ENCODE data around the gene FGF4. TPM values are rescaled to one million over a fixed set of nuclear protein-coding genes. Genes with fewer than 3 reads are reported as not detected.

The FGF4 gene
- total and polyA plus RNA-seq, 2 donors (not counting 3 experiments of a cell fraction or from before 2014, with no cell fraction given) = not detected

DNA sequence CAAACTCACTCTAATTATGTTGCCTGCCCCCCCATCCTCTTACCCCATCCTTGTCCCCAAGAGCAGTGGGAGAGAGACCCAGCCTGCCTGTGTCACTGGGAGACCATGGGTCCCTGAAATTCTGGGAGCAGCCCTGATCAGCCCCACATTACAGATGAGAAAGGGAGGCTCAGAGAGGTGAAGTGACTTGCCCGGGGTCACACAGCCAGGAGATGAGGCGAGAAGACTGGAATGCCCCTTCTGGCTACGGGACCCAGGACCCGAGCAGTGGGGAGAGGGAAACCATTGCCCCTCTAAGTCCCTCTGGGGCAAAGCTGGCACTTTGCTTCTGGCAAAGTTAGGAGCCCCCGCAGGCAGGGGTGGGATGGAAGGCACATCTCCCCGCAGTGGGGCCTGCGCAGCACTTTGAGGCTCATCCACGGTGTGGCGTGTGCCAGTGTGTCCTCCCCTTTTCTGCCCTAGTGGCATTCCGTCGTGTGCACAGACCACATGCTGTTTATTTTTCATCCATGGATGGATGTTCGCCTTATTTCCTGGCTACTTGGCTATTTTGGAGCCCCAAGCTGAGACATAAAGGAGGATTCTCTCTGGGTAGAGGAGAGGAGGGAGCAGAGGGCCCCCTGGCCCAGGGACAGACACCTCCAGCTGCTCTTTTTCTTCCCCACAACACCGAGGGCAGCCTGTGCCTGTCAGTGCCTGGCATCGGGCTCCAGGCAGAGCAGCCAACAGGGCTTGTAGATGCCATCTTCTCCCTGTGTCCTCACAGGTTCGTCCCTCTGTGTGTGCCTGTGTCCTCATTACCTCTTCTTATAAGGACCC lies 47.7 kb upstream of the FGF4 start:
- H3K9me1 ChIP-seq (replicated peaks; ENCODE audit: control insufficient read depth, extremely low read depth, insufficient read depth, low read length) = no peaks in the 10 kb centered on the region

DNA sequence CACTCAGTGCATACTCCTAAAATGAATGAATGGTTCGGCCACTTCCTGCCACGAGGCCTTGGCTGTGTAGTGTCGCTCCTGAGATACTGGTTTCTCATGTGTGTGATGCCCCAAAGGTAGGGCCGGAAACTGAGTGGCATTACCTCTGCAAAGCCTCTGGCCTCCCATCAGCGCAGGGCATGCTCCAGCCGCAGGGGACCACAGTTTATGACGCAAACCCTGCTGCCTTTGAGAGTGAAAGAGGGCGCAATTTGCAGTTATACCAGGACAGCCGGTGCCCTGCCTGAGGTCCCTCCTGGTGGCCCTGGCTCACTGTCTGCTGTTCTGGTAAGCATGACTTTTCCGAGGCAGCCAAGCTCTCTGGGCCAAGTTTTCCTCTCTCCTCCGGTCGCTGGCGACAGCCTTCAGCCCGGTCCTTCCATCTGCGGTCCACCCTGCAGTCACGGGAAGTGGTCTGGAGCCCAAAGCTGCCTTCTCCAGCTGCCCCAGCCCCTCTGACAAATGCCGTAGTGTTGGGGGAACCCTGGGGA lies 46.4 kb upstream of the FGF4 start:
- Histone ChIP-seq H3K27ac (ENCODE audit: insufficient read depth, low read depth, low read length) (no peak overlapping the region), H3K4me1 (ENCODE audit: control insufficient read depth, extremely low read depth, insufficient read depth, low read length) (no peaks in the 10 kb centered on the region), H3K36me3 (ENCODE audit: control insufficient read depth in 2 of 2, extremely low read depth in 1 of 2, insufficient read depth in 2 of 2, low read length in 2 of 2) (no peaks in the 10 kb centered on the region), H4K20me1 (replicated peaks; ENCODE audit: control insufficient read depth, extremely low read depth, insufficient read depth, low read length) (no peaks in the 10 kb centered on the region), H2AFZ (ENCODE audit: low read depth, low read length) (no peak overlapping the region), H3K9me1 (replicated peaks; ENCODE audit: control insufficient read depth, extremely low read depth, insufficient read depth, low read length) (no peaks in the 10 kb centered on the region), H3K27me3 (ENCODE audit: control insufficient read depth in 2 of 2, insufficient read depth in 2 of 2, low read length in 2 of 2) (peaks cover 35 to 37% of the 10 kb centered on the region in 2 experiments), H3K9me3 (replicated peaks; ENCODE audit: control insufficient read depth, insufficient read depth, low read length) (no peaks in the 10 kb centered on the region), H3K4me3 (replicated peaks in 1 of 3; ENCODE audit: insufficient read depth in 1 of 3, low read depth in 1 of 3, low read length in 3 of 3) (no peak overlapping the region), H3K9ac (replicated peaks; ENCODE audit: extremely low read depth, insufficient read depth, low read length) (no peak overlapping the region), H3K4me2 (ENCODE audit: insufficient read depth, low read length) (no peak overlapping the region), H3K79me2 (ENCODE audit: control insufficient read depth, insufficient read depth, low read length) (no peaks in the 10 kb centered on the region)
- POLR2A ChIA-PET = no interaction called here
- TF ChIP-seq FOS (IDR thresholded peaks at IDR 0.05; ENCODE audit: borderline replicate concordance, insufficient read depth, low read length) (no peak), JUN (IDR thresholded peaks at IDR 0.05; ENCODE audit: borderline replicate concordance, insufficient read depth, insufficient read length, low read depth) (no peak), POLR2A (IDR thresholded peaks at IDR 0.05; ENCODE audit: low read depth, low read length) (no peak), GATA2 (IDR thresholded peaks at IDR 0.05; ENCODE audit: insufficient read depth, insufficient read length, low read depth, low read length) (no peak), CTCF (IDR thresholded peaks at IDR 0.05; ENCODE audit: extremely low read depth in 1 of 2, insufficient read depth in 1 of 2, low read depth in 1 of 2, low read length in 2 of 2) (no peak), POLR2AphosphoS5 (IDR thresholded peaks at IDR 0.05; ENCODE audit: insufficient read depth, low read depth, low read length) (no peak), EZH2 (IDR thresholded peaks at IDR 0.05; ENCODE audit: borderline replicate concordance, low read depth, low read length, severe bottlenecking) (no peak), MYC (IDR thresholded peaks at IDR 0.05; ENCODE audit: low read depth, low read length) (no peak)
- TF ChIP-seq, protein P1, sequence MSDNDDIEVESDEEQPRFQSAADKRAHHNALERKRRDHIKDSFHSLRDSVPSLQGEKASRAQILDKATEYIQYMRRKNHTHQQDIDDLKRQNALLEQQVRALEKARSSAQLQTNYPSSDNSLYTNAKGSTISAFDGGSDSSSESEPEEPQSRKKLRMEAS (IDR thresholded peaks at IDR 0.05; ENCODE audit: insufficient read depth, insufficient read length) = no peak
- no peak for FAIRE-seq
- CTCF ChIA-PET = no interaction called here
- no peak for DNase-seq (ENCODE audit: low read depth, low spot score)
- no TSS peak for BruUV-seq (replicated peaks)
- dilution Hi-C loops (cut with MboI; ENCODE audit: extremely low pct_ligation_motif_present, low sequenced_read_pairs) (no loop called here), intact Hi-C loops (cut with micrococcal nuclease) (no loop called here)

More for the DNA sequence above, 47.7 kb upstream of the FGF4 start:
- Histone ChIP-seq H2AFZ (ENCODE audit: low read depth, low read length) (no peak overlapping the region), H3K27me3 (ENCODE audit: control insufficient read depth in 2 of 2, insufficient read depth in 2 of 2, low read length in 2 of 2) (peaks cover 23 to 25% of the 10 kb centered on the region in 2 experiments), H3K9me3 (replicated peaks; ENCODE audit: control insufficient read depth, insufficient read depth, low read length) (no peaks in the 10 kb centered on the region), H3K79me2 (ENCODE audit: control insufficient read depth, insufficient read depth, low read length) (no peaks in the 10 kb centered on the region), H3K9ac (replicated peaks; ENCODE audit: extremely low read depth, insufficient read depth, low read length) (no peak overlapping the region), H3K36me3 (ENCODE audit: control insufficient read depth in 2 of 2, extremely low read depth in 1 of 2, insufficient read depth in 2 of 2, low read length in 2 of 2) (no peaks in the 10 kb centered on the region), H4K20me1 (replicated peaks; ENCODE audit: control insufficient read depth, extremely low read depth, insufficient read depth, low read length) (no peaks in the 10 kb centered on the region), H3K27ac (ENCODE audit: insufficient read depth, low read depth, low read length) (no peak overlapping the region), H3K4me3 (replicated peaks in 1 of 3; ENCODE audit: insufficient read depth in 1 of 3, low read depth in 1 of 3, low read length in 3 of 3) (no peak overlapping the region), H3K4me1 (ENCODE audit: control insufficient read depth, extremely low read depth, insufficient read depth, low read length) (no peaks in the 10 kb centered on the region), H3K4me2 (ENCODE audit: insufficient read depth, low read length) (no peak overlapping the region)
- ChIA-PET POLR2A (no interaction called here), CTCF (no interaction called here)
- intact Hi-C loops (cut with micrococcal nuclease) = no loop called here
- FAIRE-seq (no peak), DNase-seq (ENCODE audit: low read depth, low spot score) (no peak)
- TF ChIP-seq POLR2A (IDR thresholded peaks at IDR 0.05; ENCODE audit: low read depth, low read length) (no peak), JUN (IDR thresholded peaks at IDR 0.05; ENCODE audit: borderline replicate concordance, insufficient read depth, insufficient read length, low read depth) (no peak)
- TF ChIP-seq, protein P1 (IDR thresholded peaks at IDR 0.05; ENCODE audit: insufficient read depth, insufficient read length) = no peak
- no TSS peak for BruUV-seq (replicated peaks)
- dilution Hi-C loops (cut with MboI; ENCODE audit: extremely low pct_ligation_motif_present, low sequenced_read_pairs) = no loop called here

Measured in endothelial cell of umbilical vein (primary cell).